GM18517 (cell line): ENCODE data around the gene C6.
"Not testable (repeated sequence)": the region's sequence is repeated elsewhere in the genome, so short reads cannot be mapped to it uniquely, and the experiment has no call there.

ENCODE experiments used
- ATAC-seq: cut with Tn5 transposase; IDR thresholded peaks from one replicate; pipeline ENCODE4 v1.9.1; 2021; ENCODE audit warnings: mild to moderate bottlenecking, moderate library complexity; ENCODE audit not compliant: unreplicated experiment

C6 gene

DNA sequence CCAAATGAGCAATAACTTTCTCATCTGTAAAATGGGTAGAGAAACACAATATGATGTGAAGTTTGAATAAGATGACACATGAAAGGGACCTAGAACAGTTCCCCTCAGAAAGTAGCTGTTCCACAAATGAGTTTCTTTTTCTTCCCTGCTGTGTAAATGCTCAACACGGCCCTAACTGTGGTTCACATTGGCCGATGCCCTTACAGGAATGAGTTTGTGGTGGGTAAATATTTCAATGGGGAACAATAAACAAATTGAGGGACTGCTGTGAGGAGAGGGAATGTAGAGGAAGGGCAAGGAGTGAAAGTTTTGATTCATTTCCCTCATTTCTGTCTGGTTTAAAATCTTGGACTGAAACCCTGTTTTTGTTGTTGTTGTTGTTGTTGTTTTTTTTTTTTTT is 12.8 kb downstream of the C6 start:
- ATAC-seq = no peak

DNA sequence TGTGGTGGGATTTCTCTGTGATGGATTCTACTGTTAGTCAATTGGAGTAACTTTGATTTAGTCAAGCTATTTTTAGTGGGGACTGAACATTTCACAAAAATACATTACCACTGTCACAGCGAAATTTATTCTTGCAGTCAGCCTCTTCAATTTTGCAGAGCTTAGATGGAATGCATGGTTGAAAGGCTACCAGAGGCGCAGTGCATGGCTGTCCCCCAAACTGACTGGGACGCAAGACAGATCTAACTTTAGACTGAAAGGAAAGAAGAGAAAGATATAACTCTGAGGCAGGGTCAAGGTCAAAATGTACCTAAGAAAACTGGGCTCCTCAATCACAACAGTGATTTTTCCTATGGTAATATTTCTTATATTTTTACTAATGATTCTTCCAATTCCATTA is 13.7 kb downstream of the C6 start:
- ATAC-seq = no peak

DNA sequence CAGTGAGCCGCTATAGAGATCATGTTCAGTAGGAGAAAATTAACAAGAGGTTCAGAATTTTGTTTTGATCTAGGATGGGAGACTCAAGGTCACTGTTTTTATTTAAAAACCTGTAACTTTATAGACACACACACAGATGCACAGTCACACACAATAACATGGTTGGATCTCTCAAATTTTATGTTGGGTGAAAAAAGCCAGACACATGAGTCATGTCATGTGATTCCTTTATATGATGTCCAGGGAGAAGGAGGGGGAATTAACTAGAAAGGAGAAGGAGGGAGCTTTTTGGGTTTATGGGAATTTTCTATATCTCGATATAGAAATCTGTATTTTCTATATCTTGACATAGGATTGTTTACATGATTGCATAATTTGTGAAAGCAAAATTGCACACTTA is 17.1 kb downstream of the C6 start:
- no peak for ATAC-seq

DNA sequence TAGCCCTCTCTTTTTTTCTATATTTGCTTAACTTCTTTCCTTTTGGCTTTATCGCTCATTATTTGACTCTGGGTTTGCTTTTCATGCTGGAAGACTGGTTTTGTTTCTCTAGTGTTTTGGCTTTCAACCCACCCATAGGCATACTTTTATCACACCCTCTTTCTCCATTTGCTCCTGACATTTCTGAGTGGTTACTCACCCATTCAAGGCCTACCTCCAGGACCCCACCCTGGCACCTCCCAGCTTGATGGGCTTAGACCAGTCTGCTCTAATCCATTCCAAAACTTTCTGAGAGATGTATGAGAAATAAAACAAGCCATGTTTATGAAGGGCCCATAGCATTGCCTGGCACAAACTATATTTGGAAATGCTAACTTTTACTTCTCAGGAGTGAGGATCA is 18.1 kb downstream of the C6 start:
- ATAC-seq = no peak

DNA sequence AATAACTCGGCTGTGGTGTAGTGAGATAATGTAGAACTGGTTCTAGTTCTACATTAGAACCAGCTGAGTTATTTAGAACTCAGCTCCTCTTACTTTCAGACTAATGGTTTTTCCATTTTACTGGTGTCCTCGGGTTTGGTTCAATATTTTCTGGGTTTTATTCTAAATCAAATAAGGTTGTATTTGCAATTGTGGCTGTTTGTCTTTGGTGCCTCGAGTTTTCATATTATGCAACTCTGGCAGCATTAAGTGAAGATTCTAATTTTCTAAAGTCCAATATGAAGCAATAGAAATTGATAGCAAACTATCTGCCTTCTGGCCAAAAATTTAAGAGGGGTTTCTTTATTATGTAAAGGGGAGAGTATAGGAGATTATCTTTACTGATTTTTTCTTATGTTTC is 19.0 kb downstream of the C6 start:
- ATAC-seq = no peak

DNA sequence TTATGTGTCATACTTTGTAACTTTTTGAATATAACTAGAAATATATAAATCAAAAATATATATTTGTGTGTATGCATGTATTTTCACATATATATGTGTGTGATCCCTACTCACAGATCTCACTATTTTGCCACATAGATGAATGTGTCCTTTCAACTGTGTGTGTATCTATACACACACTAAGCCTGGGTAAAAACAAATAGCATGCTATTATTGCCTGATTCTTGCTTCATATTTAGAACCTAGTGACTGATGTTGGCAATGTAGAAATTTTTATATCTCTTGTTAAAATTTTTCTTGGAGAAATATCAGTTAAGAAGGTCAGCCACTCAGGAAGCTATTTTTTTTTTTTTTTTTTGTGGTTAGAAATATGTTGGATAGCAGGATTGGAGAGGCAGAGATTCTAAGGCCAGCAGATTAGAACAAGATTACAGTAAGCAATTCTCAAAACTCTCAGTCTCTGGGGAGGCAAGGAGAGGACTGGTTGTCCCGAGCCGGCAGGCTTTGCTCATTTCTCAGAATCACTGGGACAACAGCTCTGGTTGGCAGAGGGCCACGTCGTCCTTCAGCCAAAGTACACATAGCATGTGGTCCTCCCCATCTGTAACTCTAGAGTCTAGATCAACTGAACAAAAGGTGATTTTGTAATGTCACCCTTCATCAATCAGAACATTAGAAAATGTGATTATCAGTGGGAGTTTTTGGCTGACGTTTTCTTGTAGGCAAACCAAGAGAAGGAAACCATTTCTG is 19.7 kb downstream of the C6 start:
- no peak for ATAC-seq

DNA sequence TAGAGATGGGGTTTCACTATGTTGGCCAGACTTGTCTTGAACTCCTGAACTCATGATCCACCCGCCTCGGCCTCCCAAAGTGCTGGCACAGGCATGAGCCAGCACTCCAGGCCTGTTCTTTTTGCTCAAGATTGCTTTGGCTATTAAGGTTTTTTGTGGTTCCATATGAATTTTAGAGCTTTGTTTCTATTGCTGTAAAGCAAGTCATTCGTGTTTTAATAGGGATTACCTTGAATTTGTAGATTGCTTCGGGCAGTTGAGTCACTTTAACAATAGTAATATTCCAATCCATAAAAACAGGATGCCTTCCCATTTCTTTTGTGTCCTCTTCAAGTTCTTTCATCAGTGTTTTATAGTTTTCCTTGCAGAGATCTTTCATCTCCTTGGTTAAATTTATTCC is 22.1 kb downstream of the C6 start:
- no peak for ATAC-seq

DNA sequence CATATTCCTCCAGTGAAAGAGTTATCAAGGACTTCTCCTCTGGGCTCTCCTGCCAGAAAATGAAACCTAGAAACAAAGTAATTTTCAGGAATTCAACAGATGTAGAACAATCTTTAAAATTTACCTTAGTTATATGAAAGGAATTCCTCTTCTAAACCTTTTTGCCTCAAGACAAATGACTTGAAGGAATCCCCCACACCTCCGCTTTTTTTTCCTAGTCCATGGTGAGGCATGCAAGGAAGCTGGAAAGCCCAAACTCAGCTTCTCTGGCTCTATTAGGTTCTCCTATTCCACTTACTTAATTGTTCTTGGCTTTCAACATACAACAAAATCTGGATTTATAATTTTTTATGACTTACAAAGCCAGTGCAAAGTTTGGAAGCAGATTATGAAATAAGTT is 27.2 kb downstream of the C6 start:
- ATAC-seq = no peak

DNA sequence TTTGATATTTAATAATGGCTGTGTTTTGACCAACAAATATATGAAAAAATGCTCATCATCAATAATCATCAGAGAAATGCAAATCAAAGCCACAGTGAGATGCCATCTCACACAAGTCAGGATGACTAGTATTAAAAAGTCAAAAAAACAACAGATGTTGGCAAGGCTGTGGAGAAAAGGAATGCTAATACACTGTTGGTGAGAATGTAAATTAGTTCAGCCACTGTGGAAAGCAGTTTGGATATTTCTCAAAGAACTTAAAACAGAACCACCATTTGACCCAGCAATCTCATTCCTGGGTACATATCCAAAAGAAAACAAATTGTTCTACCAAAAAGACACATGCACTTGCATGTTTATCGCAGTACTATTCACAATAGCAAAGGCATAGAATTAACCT is 30.0 kb downstream of the C6 start:
- not testable (repeated sequence) for ATAC-seq

DNA sequence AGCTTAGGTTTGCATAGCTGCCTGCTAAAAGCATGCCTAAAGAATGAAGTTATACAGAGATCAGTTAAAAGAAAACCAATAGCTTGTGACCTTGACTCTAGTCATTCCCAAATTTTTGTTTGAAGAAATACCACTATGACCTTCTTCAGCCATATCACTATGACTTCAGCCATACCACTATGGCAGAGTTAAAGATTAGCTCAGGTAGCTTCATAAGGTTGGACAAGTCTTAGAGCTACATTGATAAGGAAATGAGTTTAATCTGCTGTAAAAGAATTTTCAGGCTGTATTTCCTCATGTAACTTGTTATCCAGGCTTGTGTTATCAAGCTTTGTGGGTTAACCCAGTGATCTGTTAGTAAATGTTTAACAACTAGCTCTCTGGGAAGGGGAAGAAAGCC is 30.7 kb downstream of the C6 start:
- ATAC-seq = no peak

DNA sequence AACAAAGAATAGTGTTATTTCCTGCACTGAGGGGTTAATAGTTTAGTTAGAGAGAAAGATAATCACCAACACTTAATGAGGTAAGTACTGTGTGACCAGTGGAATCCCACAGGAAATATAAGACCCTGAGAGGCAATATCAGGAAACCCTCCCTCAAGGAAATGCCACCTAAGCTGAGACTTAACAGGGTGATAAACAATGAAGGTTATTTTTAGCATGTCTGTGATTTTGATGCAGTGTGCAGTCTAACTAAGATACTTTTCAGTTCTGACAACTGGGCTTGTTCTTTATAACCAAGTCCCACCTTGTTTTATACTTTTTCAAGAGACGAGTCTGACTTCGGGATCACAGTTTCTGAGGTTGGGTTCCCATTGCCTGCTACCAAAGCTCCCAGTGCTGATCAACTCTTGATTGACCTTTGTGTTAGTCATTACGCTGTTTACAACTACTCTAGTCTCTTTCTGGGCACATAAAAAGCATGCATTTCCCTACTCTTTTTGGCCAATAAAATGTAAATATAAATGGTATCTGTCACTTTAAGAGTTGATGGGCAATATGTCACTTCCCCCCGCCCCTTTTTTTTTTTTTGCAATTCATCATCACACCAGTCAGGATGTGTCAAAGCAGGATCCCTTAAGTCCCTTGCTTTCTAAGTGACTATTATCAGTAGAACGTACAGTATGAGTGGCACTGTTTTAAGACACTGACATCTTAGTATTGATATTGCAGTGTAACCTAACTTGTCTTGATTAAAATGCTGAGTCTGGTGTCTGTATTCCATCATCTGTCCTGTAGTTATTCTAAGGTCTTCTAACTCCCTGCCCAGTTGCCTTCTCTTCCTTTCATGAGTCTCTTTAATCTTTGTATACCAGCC is 31.4 kb downstream of the C6 start:
- ATAC-seq = no peak

DNA sequence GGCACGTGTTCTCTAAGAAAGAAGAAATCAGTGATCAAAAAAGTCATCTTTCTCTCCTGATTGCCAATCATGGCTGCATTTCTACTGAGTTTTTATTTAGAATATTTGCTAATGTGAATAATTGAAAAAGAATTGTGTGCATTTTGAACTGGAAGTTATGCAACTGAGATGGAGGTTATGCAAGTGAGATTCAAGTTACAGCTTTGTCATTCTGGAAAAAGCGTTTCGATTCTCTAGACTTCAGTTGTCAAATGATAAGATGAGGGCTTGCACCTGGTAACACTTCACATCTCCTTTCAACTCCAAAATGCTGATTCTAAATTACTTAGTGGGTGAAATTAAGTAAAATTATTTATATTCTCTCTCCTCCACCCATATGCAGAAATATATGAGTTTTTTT is 36.4 kb downstream of the C6 start:
- no peak for ATAC-seq

DNA sequence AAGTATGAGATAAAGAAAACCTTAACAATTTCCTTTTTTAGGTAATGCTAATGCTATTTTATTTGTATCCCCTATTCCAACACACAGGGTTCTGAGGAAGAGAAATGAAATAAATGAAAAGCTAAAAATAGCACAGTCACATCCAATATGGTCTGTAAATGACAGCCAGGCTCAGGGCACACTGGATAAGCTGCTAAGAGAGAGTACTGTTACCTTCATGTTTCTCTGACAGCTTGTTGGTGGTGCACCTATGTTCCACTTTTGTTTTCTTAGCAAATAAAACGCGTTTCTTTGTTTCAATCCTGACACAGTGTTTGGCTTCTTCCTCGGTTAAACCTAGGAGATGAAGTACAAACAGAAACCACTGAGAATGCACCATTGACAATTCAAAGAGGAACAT is 41.3 kb downstream of the C6 start:
- no peak for ATAC-seq

DNA sequence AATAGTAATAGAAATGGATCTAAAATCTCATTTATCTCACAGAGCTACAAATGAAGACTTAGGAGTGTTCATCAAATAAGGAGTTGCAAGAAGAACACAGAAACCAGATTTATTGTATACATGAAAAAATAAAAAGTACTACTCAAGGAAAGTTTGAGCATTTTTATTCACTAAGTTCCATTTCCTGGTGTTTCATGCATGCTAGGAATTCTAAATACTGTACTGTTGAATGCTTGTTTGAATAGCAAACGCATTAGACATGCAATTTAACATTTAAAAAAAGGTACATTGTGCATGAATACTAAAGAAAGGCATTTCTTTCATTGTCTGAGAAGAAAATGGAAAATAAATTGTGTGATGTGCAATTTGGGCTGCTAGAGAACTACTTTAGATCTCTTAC is 52.1 kb downstream of the C6 start:
- no peak for ATAC-seq

DNA sequence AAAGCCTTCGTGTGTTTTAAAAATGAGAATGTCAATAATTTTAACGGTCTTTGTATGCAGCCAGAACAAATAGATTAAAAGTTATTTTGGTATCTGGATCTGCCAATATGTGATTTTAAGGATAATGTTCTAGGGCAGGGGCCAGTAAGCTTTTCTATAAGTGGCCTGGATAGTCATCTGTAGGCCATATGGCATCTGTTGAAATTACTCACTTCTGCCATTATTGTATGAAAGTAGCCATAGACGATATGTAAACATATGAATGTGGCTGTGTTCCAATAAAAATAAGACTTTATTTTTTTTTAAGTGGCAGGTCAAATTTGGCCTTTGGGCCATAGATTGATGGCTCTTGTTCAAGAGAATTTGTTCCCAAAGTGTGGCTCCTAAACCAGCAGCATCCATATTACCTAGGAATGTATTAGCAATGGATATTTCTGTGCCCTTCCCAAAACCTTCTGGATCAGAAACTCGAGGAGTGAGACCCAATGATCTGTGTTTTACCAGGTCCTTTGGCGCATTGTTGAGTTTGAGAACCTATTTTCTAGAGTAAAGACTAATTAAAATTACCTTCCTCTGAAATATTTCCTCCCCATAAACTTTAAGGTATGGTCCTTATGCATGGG is 55.9 kb downstream of the C6 start:
- no peak for ATAC-seq

DNA sequence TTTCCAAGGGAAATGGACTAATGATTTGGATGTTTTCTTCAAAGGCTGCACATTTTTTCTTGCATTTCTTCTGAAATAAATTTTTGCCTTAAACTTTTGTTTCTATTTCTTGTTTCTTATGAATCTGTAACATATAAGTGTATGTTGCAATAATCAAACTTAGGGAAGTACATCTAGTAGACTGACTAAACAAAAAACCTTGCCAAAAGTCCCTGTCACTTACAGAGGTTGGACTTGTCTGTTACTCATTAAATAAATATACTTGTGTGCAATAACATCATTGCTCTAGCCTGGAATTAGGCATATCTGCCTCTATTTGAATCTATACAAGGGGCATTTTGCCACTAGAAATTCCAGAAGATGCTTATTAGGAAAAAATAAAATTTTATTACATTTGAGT is 56.6 kb downstream of the C6 start:
- ATAC-seq = no peak

DNA sequence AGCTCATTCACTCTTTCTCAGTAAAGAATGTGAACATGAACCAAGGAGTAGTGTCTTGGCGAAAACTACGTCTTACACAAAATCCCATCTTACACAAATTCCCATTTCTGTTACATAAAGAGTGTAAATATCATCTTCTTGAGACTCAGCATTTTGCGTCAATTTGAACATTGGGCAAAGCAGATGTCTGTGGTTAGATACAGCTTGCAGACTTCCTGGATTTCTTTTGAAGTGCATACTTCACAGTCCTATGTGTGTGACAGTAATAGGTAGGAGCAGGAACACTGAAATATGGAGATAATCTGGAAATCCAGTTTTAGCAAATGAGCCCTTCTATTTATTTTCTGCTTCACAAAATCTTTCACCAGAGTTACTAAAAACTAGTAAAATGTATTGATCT is 58.8 kb downstream of the C6 start:
- ATAC-seq = no peak

DNA sequence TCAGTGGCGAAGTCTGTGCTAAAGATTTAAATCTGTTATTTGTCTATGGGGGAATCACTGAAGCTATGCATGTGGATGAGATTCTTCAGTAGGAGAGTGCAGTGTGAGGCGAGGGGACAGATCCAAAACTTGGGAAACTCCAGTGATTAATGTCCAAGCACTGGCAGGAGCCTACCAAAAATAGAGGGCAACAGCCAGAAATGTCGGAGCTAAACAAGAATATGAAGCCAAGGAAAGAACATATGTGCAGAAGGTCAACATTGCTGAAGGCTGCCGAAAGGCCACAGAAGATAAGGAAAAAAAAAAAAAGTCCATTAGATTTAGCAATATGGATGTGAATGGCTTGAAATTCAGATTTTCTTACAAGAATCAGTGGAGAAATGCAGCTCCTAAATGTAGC is 61.8 kb downstream of the C6 start:
- no peak for ATAC-seq

DNA sequence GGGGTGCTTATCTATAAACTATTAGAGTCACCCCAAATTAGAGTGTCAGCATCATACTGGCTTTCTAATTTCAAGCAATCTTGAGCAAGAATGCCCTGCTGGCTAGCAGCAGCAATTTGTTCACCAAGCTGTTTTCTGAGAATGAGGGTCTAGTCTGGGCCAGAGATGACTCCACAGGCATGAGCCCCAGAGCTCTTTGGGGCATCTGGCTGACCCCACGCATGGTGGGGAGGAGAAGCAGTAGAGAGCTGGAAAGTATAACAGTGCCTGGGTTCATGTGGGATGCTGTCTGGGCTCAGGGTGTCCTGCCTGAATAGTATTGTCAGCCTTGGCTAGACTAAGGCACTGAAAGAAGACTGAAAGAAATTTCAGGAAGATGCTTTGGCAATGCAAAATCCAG is 64.9 kb downstream of the C6 start:
- ATAC-seq = no peak

DNA sequence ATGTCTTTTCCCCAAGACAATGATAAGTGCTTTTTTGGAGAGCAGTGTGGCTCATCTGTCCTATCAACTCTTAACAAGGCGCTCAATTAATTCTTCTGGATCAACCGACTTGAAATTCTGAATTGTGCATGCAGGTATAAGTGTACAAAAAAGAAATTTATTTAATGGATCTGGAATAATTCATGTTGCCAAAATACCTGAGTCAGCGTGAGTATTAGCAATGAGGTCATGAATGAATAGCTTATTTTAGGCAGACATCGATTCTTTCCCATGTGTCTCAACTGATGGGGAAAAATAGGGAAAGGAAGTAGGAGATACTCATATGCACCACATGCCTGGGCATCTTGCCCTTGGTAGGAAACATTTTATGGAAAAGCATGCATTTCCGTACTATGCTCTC is 68.0 kb downstream of the C6 start:
- ATAC-seq = no peak

DNA sequence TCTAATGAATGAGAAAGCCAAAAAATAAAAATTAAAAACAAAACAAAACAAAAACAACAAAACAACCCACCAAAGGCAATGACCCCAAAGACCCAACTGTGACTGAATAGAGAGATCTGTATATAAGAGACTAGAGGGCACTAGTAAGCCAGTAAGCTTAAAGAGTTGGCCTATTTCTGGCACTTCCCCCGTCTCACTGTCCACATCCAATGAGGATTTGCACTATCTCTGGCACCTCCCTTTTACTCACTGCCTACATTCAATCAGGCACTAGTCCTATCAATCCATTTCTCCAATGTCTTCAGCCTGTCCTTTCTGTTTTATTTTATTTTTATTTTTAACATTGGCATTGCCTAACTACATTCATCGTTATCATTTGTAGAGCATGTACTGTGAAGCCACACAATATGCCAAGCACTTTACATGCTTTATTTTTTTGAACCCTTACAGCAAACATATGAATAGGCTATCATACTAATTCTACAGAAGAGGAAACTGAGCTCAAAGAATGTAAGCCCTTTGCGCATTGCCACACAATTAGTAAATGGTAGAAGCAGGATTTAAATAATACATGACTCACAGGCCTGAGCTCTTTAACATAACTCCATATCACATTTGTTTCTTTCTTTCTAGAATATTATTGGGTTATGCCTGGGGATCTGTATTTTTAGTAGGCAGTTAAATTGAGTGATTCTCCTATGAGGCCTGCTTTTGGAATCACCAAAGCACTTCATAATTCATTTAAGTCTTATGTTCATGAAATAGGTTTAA is 70.0 kb downstream of the C6 start:
- ATAC-seq = no peak
